ENCODE measurements around the gene CCT3.

Gene CCT3

GRCh38 chr1:156285437-156285836 lies 52.7 kb downstream of the CCT3 start:
- no peak overlapping the region for H3K27ac ChIP-seq (ENCODE audit: low read length)
- no peak for TF ChIP-seq CTCF (IDR thresholded peaks at IDR 0.05; ENCODE audit: borderline replicate concordance, extremely low read depth, low read length, poor library complexity, severe bottlenecking)
- TF ChIP-seq EZH2 (IDR thresholded peaks at IDR 0.05; ENCODE audit: borderline replicate concordance, low read depth, low read length, severe bottlenecking): no peak
- no peak overlapping the region for H3K4me2 ChIP-seq (ENCODE audit: insufficient read depth, low read length)

GRCh38 chr1:156284757-156285156 lies 53.3 kb downstream of the CCT3 start:
- Histone ChIP-seq H4K20me1 (ENCODE audit: insufficient read depth, low read length) (peaks cover 21% of the 10 kb centered on the region), H3K9me3 (ENCODE audit: insufficient read depth, low read length, severe bottlenecking) (no peaks in the 10 kb centered on the region), H3K27ac (ENCODE audit: low read length) (no peak overlapping the region), H3K79me2 (ENCODE audit: insufficient read depth, low read length) (peaks cover 50% of the 10 kb centered on the region), H2AFZ (ENCODE audit: low read depth, low read length) (no peak overlapping the region), H3K4me1 (ENCODE audit: insufficient read depth, low read length) (peaks cover 37% of the 10 kb centered on the region), H3K4me2 (ENCODE audit: insufficient read depth, low read length) (peak overlapping the region; percentile 92; the same call in 1 of the 2 replicates), H3K9ac (ENCODE audit: low read depth, low read length) (0 out of 2 replicates have a peak overlapping the region, but pooled peaks have one; percentile 14), H3K27me3 (ENCODE audit: insufficient read depth, low read length, poor library complexity) (no peaks in the 10 kb centered on the region), H3K36me3 (ENCODE audit: insufficient read depth, low read length) (peaks cover 27% of the 10 kb centered on the region), H3K4me3 (ENCODE audit: low read depth in 1 of 2, low read length in 2 of 2) (no peak overlapping the region)
- ATAC-seq (ENCODE audit: insufficient read depth, low read depth) (no peak), DNase-seq (no peak)
- TF ChIP-seq CTCF (IDR thresholded peaks at IDR 0.05; ENCODE audit: borderline replicate concordance, extremely low read depth, low read length, poor library complexity, severe bottlenecking) (no peak), EZH2 (IDR thresholded peaks at IDR 0.05; ENCODE audit: borderline replicate concordance, low read depth, low read length, severe bottlenecking) (no peak)

More at GRCh38 chr1:156285437-156285836, 52.7 kb downstream of the CCT3 start:
- Histone ChIP-seq H2AFZ (ENCODE audit: low read depth, low read length) (no peak overlapping the region), H3K27me3 (ENCODE audit: insufficient read depth, low read length, poor library complexity) (no peaks in the 10 kb centered on the region), H3K79me2 (ENCODE audit: insufficient read depth, low read length) (peaks cover 43% of the 10 kb centered on the region), H3K9me3 (ENCODE audit: insufficient read depth, low read length, severe bottlenecking) (no peaks in the 10 kb centered on the region), H3K4me1 (ENCODE audit: insufficient read depth, low read length) (peaks cover 32% of the 10 kb centered on the region), H4K20me1 (ENCODE audit: insufficient read depth, low read length) (peaks cover 14% of the 10 kb centered on the region), H3K36me3 (ENCODE audit: insufficient read depth, low read length) (peaks cover 21% of the 10 kb centered on the region), H3K9ac (ENCODE audit: low read depth, low read length) (no peak overlapping the region), H3K4me3 (ENCODE audit: low read depth in 1 of 2, low read length in 2 of 2) (no peak overlapping the region)
- no peak for ATAC-seq (ENCODE audit: insufficient read depth, low read depth)
- no peak for DNase-seq

GRCh38 chr1:156284112-156284511 lies 54.0 kb downstream of the CCT3 start, which contains the start of gene TMEM79:
Gene TMEM79 (plus strand): TSS chr1:156284325. CDS start chr1:156285227, 902 bp downstream.
- ATAC-seq (ENCODE audit: insufficient read depth, low read depth) (no peak), DNase-seq (no peak)
- Histone ChIP-seq H3K9ac (ENCODE audit: low read depth, low read length) (peak within 1 kb of the TSS; percentile 85), H3K36me3 (ENCODE audit: insufficient read depth, low read length) (peaks cover 28% of the 10 kb centered on the region), H2AFZ (ENCODE audit: low read depth, low read length) (peak within 1 kb of the TSS; percentile 93), H3K27me3 (ENCODE audit: insufficient read depth, low read length, poor library complexity) (no peaks in the 10 kb centered on the region), H3K4me3 (ENCODE audit: low read depth in 1 of 2, low read length in 2 of 2) (peak within 1 kb of the TSS; percentile 80 to 91), H3K9me3 (ENCODE audit: insufficient read depth, low read length, severe bottlenecking) (no peaks in the 10 kb centered on the region), H3K4me1 (ENCODE audit: insufficient read depth, low read length) (peaks cover 37% of the 10 kb centered on the region), H3K27ac (ENCODE audit: low read length) (peak within 1 kb of the TSS; percentile 83), H4K20me1 (ENCODE audit: insufficient read depth, low read length) (peaks cover 28% of the 10 kb centered on the region), H3K4me2 (ENCODE audit: insufficient read depth, low read length) (peak within 1 kb of the TSS; percentile 92), H3K79me2 (ENCODE audit: insufficient read depth, low read length) (peaks cover 56% of the 10 kb centered on the region)
- TF ChIP-seq CTCF (IDR thresholded peaks at IDR 0.05; ENCODE audit: borderline replicate concordance, extremely low read depth, low read length, poor library complexity, severe bottlenecking): no peak
- TF ChIP-seq EZH2 (IDR thresholded peaks at IDR 0.05; ENCODE audit: borderline replicate concordance, low read depth, low read length, severe bottlenecking): no peak

Data from DND-41 (cell line).